ENCODE measurements around the gene SPP1. TPM values are rescaled to one million over a fixed set of nuclear protein-coding genes. Genes with fewer than 3 reads are reported as not detected.

The SPP1 gene
- total RNA-seq, 1 experiment from 2014 or later: 4.1 TPM

DNA sequence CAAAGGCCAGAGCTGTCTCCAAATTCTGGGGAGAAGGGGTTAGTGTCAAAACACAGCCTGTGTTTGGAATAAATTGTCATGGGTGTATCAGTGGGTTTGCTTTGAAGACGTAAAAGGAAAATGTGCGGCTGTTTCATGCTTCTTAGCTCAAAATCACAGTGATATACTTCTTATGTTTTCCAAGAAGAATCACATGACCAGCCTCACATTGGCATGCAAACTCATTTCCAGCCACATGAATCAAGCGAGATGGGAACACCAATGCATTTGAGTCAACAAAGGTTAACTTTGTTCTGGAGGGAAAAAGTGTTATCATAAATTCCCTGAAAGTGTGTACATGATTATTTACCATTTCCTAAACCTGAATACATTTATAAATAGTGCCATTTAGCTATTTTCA is 19.0 kb upstream of the SPP1 start (continued):
- no peak for TF ChIP-seq RAD21 (IDR thresholded peaks at IDR 0.05; ENCODE audit: low read depth)
- no peak for TF ChIP-seq ZNF274 (IDR thresholded peaks at IDR 0.05; ENCODE audit: low read depth, low read length)
- no peak for TF ChIP-seq CTCF (IDR thresholded peaks at IDR 0.05 in 2 of 3, conservative IDR thresholded peaks at IDR 0.05 in 1 of 3; ENCODE audit: borderline replicate concordance in 1 of 3, insufficient read depth in 1 of 3, low read depth in 2 of 3, low read length in 2 of 3)
- no peak for TF ChIP-seq SIN3A (IDR thresholded peaks at IDR 0.05; ENCODE audit: low read depth)

GRCh38 chr4:87957061-87957460 is 18.5 kb upstream of the SPP1 start:
- ChIA-PET CTCF (interaction anchor here (1.0 kb wide), 1 partner anchor 16 kb away, joined by 3 read pairs; no protein-coding TSS in a partner anchor), POLR2A (no interaction called here), RAD21 (ENCODE audit: low non-redundant PET in 1 of 2, low total read pairs in 2 of 2, uncharacterized antibody in 2 of 2, unreplicated experiment in 2 of 2) (no interaction called here)
- no peak overlapping the region for H3K4me3 ChIP-seq (replicated peaks in 1 of 2; ENCODE audit: low read depth in 1 of 2, low read length in 2 of 2)
- no peak overlapping the region for H3K27ac ChIP-seq (ENCODE audit: low read depth, low read length)
- H3K36me3 ChIP-seq (ENCODE audit: control insufficient read depth in 1 of 2, insufficient read depth in 2 of 2, low read length in 2 of 2): no peaks in the 10 kb centered on the region
- no peaks in the 10 kb centered on the region for H4K20me1 ChIP-seq (ENCODE audit: insufficient read depth)
- no peak overlapping the region for H2AFZ ChIP-seq (ENCODE audit: low read depth, low read length, poor library complexity, severe bottlenecking)
- no peaks in the 10 kb centered on the region for H3K9me2 ChIP-seq (ENCODE audit: insufficient read depth)
- ATAC-seq (no peak), DNase-seq (ENCODE audit: low read depth, low spot score) (no peak)
- no peaks in the 10 kb centered on the region for H3K9me3 ChIP-seq (ENCODE audit: control insufficient read depth in 1 of 2, insufficient read depth in 1 of 2, low read depth in 1 of 2, low read length in 2 of 2)
- no peak overlapping the region for H3K9ac ChIP-seq (ENCODE audit: low read length)
- intact Hi-C loops (cut with micrococcal nuclease): no loop called here
- no peak overlapping the region for H3K4me2 ChIP-seq (ENCODE audit: low read length)
- BruUV-seq (replicated peaks): no TSS peak
- H3K27me3 ChIP-seq (ENCODE audit: insufficient read depth, low read length): no peaks in the 10 kb centered on the region
- no peak for TF ChIP-seq YY1 (IDR thresholded peaks at IDR 0.05; ENCODE audit: extremely low read depth, insufficient replicate concordance, low read depth, low read length)
- H3K79me2 ChIP-seq (ENCODE audit: insufficient read depth, low read length): no peaks in the 10 kb centered on the region
- H3K4me1 ChIP-seq (ENCODE audit: control insufficient read depth in 1 of 2, insufficient read depth in 2 of 2, low read length in 2 of 2): peaks cover 0 to 5% of the 10 kb centered on the region in 2 experiments; a peak in 2 of 4 replicates

DNA sequence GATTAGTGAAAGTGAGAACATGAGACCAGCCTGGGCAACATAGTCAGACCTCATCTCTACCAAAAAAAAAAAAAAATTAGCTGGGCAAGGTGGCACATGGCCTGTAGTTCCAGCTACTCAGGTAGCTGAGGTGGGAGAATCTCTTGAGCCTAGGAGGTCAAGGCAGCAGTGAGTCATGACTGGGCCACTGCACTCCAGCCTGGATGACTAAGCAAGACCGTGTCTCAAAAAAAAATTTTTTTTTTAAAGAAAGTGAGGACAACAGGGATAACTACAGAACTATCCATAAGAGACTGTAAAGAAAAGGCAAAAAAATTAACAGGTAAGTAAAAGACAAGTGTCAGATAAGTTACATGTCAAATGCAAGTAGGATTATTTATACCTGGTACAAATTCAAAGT is 13.5 kb upstream of the SPP1 start:
- DNase-seq (ENCODE audit: low read depth, low spot score) (no peak), ATAC-seq (peak; percentile 90)
- no peak overlapping the region for H3K27ac ChIP-seq (ENCODE audit: low read depth, low read length)
- peak overlapping the region; percentile 27; the same call in 1 of the 2 replicates for H3K4me2 ChIP-seq (ENCODE audit: low read length)
- intact Hi-C loops (cut with micrococcal nuclease): no loop called here
- H2AFZ ChIP-seq (ENCODE audit: low read depth, low read length, poor library complexity, severe bottlenecking): peak overlapping the region; percentile 89
- no peaks in the 10 kb centered on the region for H3K27me3 ChIP-seq (ENCODE audit: insufficient read depth, low read length)
- CTCF ChIA-PET: interaction anchor here (1.0 to 2.8 kb wide), 3 partner anchors 12 to 109 kb away, joined by 3 to 18 read pairs (median 4); no protein-coding TSS in a partner anchor
- H3K36me3 ChIP-seq (ENCODE audit: control insufficient read depth in 1 of 2, insufficient read depth in 2 of 2, low read length in 2 of 2): no peaks in the 10 kb centered on the region
- no peaks in the 10 kb centered on the region for H3K9me3 ChIP-seq (ENCODE audit: control insufficient read depth in 1 of 2, insufficient read depth in 1 of 2, low read depth in 1 of 2, low read length in 2 of 2)
- no peaks in the 10 kb centered on the region for H3K9me2 ChIP-seq (ENCODE audit: insufficient read depth)
- BruUV-seq (replicated peaks): no TSS peak
- no peak overlapping the region for H3K4me3 ChIP-seq (replicated peaks in 1 of 2; ENCODE audit: low read depth in 1 of 2, low read length in 2 of 2)
- H4K20me1 ChIP-seq (ENCODE audit: insufficient read depth): no peaks in the 10 kb centered on the region
- no peak overlapping the region for H3K9ac ChIP-seq (ENCODE audit: low read length)
- peaks cover 0 to 11% of the 10 kb centered on the region in 2 experiments; a peak in 2 of 4 replicates for H3K4me1 ChIP-seq (ENCODE audit: control insufficient read depth in 1 of 2, insufficient read depth in 2 of 2, low read length in 2 of 2)
- RAD21 ChIA-PET (ENCODE audit: low non-redundant PET in 1 of 2, low total read pairs in 2 of 2, uncharacterized antibody in 2 of 2, unreplicated experiment in 2 of 2): no interaction called here
- no peaks in the 10 kb centered on the region for H3K79me2 ChIP-seq (ENCODE audit: insufficient read depth, low read length)
- POLR2A ChIA-PET: no interaction called here
- TF ChIP-seq ZNF274 (IDR thresholded peaks at IDR 0.05; ENCODE audit: low read depth, low read length) (no peak), SP1 (IDR thresholded peaks at IDR 0.05; ENCODE audit: low read depth) (0 out of 2 replicates have a peak, but pooled peaks have one; percentile 18), CTCF (IDR thresholded peaks at IDR 0.05 in 2 of 3, conservative IDR thresholded peaks at IDR 0.05 in 1 of 3; ENCODE audit: borderline replicate concordance in 1 of 3, insufficient read depth in 1 of 3, low read depth in 2 of 3, low read length in 2 of 3) (no peak), ELF1 (IDR thresholded peaks at IDR 0.05; ENCODE audit: borderline replicate concordance, low read depth) (no peak), ZBTB33 (IDR thresholded peaks at IDR 0.05; ENCODE audit: extremely low read depth, insufficient replicate concordance, low read length) (no peak), RAD21 (IDR thresholded peaks at IDR 0.05; ENCODE audit: low read depth) (no peak), SRF (IDR thresholded peaks at IDR 0.05; ENCODE audit: low read depth) (no peak), CBX3 (IDR thresholded peaks at IDR 0.05; ENCODE audit: low read depth) (peak; percentile 61), JUND (IDR thresholded peaks at IDR 0.05) (peak; percentile 66)
